IMR-90 (cell line): ENCODE results near the gene DISP2. TPM values are rescaled to one million over a fixed set of nuclear protein-coding genes. Genes with fewer than 3 reads are reported as not detected.

Experiments used
- ATAC-seq: fragments of 200-7000 bp; cut with Tn5 transposase; 2 replicates; pipeline ENCODE4 v1.9.1; 2020; ENCODE audit warnings: low read depth, mild to moderate bottlenecking, moderate library complexity
- Bru-seq: library from RNA; stranded (reverse); fragments of 400-500 nt; gene quantifications from one replicate; lab custom pipeline; 2021; lab: Mats Ljungman, UMichigan
- BruChase-seq, 2 experiments: library from RNA; stranded (reverse); fragments of 400-500 nt; gene quantifications; one replicate each; lab custom pipeline; 2021; lab: Mats Ljungman, UMichigan
- BruUV-seq: library from RNA; stranded (reverse); fragments of 400-500 nt; replicated peaks from 2 replicates; lab custom pipeline; 2021; lab: Mats Ljungman, UMichigan
- CTCF ChIA-PET: fragments of 300-600 bp; formaldehyde crosslinking; extraction: SDS; loops from one replicate; lab custom pipeline; 2021; ENCODE audit warnings: antibody characterized with exemption; lab: Yijun Ruan, JAX
- POLR2A ChIA-PET: fragments of 300-600 bp; sonication (Branson Sonifier 250); formaldehyde crosslinking; loops from one replicate; lab custom pipeline; 2022; ENCODE audit warnings: antibody characterized with exemption; ENCODE audit not compliant: unreplicated experiment; lab: Charles Lee
- DNase-seq: peaks from one replicate; pipeline ENCODE4 v3.0.0; 2013
- H2AFZ ChIP-seq: replicated peaks from 2 replicates; pipeline ENCODE3; 2013; ENCODE audit warnings: low read length, mild to moderate bottlenecking; ENCODE audit not compliant: poor library complexity
- H2AK5ac ChIP-seq: 2 replicates; pipeline ENCODE4 v1.6.1; 2013; ENCODE audit warnings: low read depth, low read length, inconsistent platforms
- H2AK9ac ChIP-seq: replicated peaks from 2 replicates; pipeline ENCODE3; 2013; ENCODE audit warnings: mild to moderate bottlenecking, low read depth, low read length, moderate library complexity; ENCODE audit not compliant: poor library complexity
- H2BK120ac ChIP-seq: 2 replicates; pipeline ENCODE4 v1.6.1; 2013; ENCODE audit warnings: low read depth, low read length, inconsistent platforms
- H2BK15ac ChIP-seq: 3 replicates; pipeline ENCODE4 v1.6.1; 2013; ENCODE audit warnings: low read depth, low read length, inconsistent platforms
- H2BK20ac ChIP-seq: 2 replicates; pipeline ENCODE4 v1.6.1; 2013; ENCODE audit warnings: low read depth, mild to moderate bottlenecking, inconsistent platforms, low read length, moderate library complexity
- H2BK5ac ChIP-seq: 2 replicates; pipeline ENCODE4 v1.6.1; 2013; ENCODE audit warnings: mild to moderate bottlenecking, low read depth, low read length, inconsistent platforms; ENCODE audit not compliant: poor library complexity, severe bottlenecking
- H3K14ac ChIP-seq: replicated peaks from 2 replicates; pipeline ENCODE4 v1.6.1; 2013; ENCODE audit warnings: low read depth, low read length, inconsistent platforms
- H3K18ac ChIP-seq: 2 replicates; pipeline ENCODE4 v1.6.1; 2013; ENCODE audit warnings: low read depth, low read length, control low read depth
- H3K23ac ChIP-seq: 2 replicates; pipeline ENCODE4 v1.6.1; 2013; ENCODE audit warnings: low read depth, low read length, inconsistent platforms
- H3K27ac ChIP-seq: 2 replicates; pipeline ENCODE4 v1.5.1; 2013; ENCODE audit warnings: mild to moderate bottlenecking, control low read depth, low read length; ENCODE audit not compliant: insufficient read depth
- H3K27me3 ChIP-seq: 2 replicates; pipeline ENCODE4 v1.6.1; 2013; ENCODE audit warnings: low read length; ENCODE audit not compliant: control insufficient read depth, insufficient read depth
- H3K36me3 ChIP-seq: 2 replicates; pipeline ENCODE4 v1.6.1; 2013; ENCODE audit warnings: low read length, mixed read lengths; ENCODE audit not compliant: control insufficient read depth, insufficient read depth
- H3K4ac ChIP-seq: 2 replicates; pipeline ENCODE4 v1.6.1; 2013; ENCODE audit warnings: low read depth, low read length, inconsistent platforms
- H3K4me1 ChIP-seq: 2 replicates; pipeline ENCODE4 v1.6.1; 2013; ENCODE audit warnings: low read length, mixed read lengths; ENCODE audit not compliant: control insufficient read depth, insufficient read depth
- H3K4me2 ChIP-seq: 2 replicates; pipeline ENCODE4 v1.6.1; 2013; ENCODE audit warnings: low read depth, mild to moderate bottlenecking, control low read depth, low read length, moderate library complexity
- H3K4me3 ChIP-seq: 2 replicates; pipeline ENCODE4 v1.5.1; 2013; ENCODE audit warnings: low read depth, mild to moderate bottlenecking, control low read depth, low read length, moderate library complexity; ENCODE audit not compliant: insufficient read depth
- H3K56ac ChIP-seq: 2 replicates; pipeline ENCODE4 v1.6.1; 2013; ENCODE audit warnings: low read length, inconsistent platforms; ENCODE audit not compliant: insufficient read depth; ENCODE audit errors: extremely low read depth
- H3K79me1 ChIP-seq, 2 experiments: 2 replicates each; pipeline ENCODE4 v1.6.1; 2013; ENCODE audit warnings: low read length in 2 of 2, inconsistent platforms in 1 of 2, low read depth in 1 of 2
- H3K9ac ChIP-seq: 2 replicates; pipeline ENCODE4 v1.6.1; 2013; ENCODE audit warnings: low read depth, low read length, control low read depth
- H3K9me1 ChIP-seq: 2 replicates; pipeline ENCODE4 v1.6.1; 2013; ENCODE audit warnings: low read length, inconsistent platforms; ENCODE audit not compliant: insufficient read depth
- H3K9me3 ChIP-seq: 2 replicates; pipeline ENCODE4 v1.6.1; 2013; ENCODE audit warnings: low read length; ENCODE audit not compliant: control insufficient read depth, insufficient read depth
- H4K20me1 ChIP-seq: 2 replicates; pipeline ENCODE4 v1.6.1; 2013; ENCODE audit warnings: low read length, inconsistent platforms; ENCODE audit not compliant: insufficient read depth
- H4K5ac ChIP-seq: 2 replicates; pipeline ENCODE4 v1.6.1; 2013; ENCODE audit warnings: mild to moderate bottlenecking, low read depth, low read length, control low read depth
- H4K8ac ChIP-seq, 2 experiments: 2 replicates each; pipeline ENCODE4 v1.6.1; 2013; ENCODE audit warnings: low read depth in 2 of 2, low read length in 2 of 2, control low read depth in 1 of 2, inconsistent platforms in 1 of 2
- H4K91ac ChIP-seq: 2 replicates; pipeline ENCODE4 v1.6.1; 2013; ENCODE audit warnings: low read depth, low read length, inconsistent platforms; ENCODE audit not compliant: insufficient read depth
- CEBPB ChIP-seq: IDR thresholded peaks from 2 replicates; pipeline ENCODE4 v1.6.1; 2012; ENCODE audit warnings: low read depth, low read length, improper control_type of control experiment
- MXI1 ChIP-seq: IDR thresholded peaks from 2 replicates; pipeline ENCODE4 v1.6.1; 2012; ENCODE audit warnings: low read depth, mild to moderate bottlenecking, low read length, moderate library complexity, borderline replicate concordance
- WGBS, 2 experiments: methylation state at CpG; one replicate each; pipeline versions ENCODE4 v1.1.5 to v1.1.7; 2013; ENCODE audit warnings: missing lambda C conversion rate in 2 of 2; ENCODE audit not compliant: insufficient read length in 1 of 2; ENCODE audit errors: extremely low coverage in 2 of 2; 5-methylcytosine and 5-hydroxymethylcytosine counted together
- dilution Hi-C: fragments of 300-500 bp; cut with HindIII; formaldehyde crosslinking; loops from one replicate; pipeline ENCODE4 v1.14.3; 2018; ENCODE audit warnings: low sequenced_read_pairs; ENCODE audit not compliant: unreplicated experiment
- in situ Hi-C: fragments of 300-500 bp; cut with MboI; formaldehyde crosslinking; loops from 3 replicates; pipeline ENCODE4 v1.14.3; 2019; ENCODE audit warnings: low sequenced_read_pairs, inconsistent platforms, mixed read lengths
- intact Hi-C: fragments of 100-400 bp; cut with micrococcal nuclease; formaldehyde crosslinking; loops from 2 replicates; pipeline ENCODE4 v1.10.0; 2022
- long read RNA-seq: library from polyadenylated mRNA; unstranded; transcript quantifications from one replicate; pipeline ENCODE4 v2.0.0, GENCODE V29; 2021; ENCODE audit not compliant: unreplicated experiment
- polyA plus RNA-seq, 3 experiments: library from polyadenylated mRNA; depleted of rRNA; stranded (reverse); fragments of >200 nt; gene quantifications; 2 replicates each; pipeline ENCODE4 v1.2.3, GENCODE V29; 2012; ENCODE audit warnings: low replicate concordance in 1 of 3
- total RNA-seq: library from RNA; depleted of rRNA; stranded (reverse); fragments of >200 nt; gene quantifications from 2 replicates; pipeline ENCODE4 v1.2.3, GENCODE V29; 2012; rRNA removed

The DISP2 gene, protein sequence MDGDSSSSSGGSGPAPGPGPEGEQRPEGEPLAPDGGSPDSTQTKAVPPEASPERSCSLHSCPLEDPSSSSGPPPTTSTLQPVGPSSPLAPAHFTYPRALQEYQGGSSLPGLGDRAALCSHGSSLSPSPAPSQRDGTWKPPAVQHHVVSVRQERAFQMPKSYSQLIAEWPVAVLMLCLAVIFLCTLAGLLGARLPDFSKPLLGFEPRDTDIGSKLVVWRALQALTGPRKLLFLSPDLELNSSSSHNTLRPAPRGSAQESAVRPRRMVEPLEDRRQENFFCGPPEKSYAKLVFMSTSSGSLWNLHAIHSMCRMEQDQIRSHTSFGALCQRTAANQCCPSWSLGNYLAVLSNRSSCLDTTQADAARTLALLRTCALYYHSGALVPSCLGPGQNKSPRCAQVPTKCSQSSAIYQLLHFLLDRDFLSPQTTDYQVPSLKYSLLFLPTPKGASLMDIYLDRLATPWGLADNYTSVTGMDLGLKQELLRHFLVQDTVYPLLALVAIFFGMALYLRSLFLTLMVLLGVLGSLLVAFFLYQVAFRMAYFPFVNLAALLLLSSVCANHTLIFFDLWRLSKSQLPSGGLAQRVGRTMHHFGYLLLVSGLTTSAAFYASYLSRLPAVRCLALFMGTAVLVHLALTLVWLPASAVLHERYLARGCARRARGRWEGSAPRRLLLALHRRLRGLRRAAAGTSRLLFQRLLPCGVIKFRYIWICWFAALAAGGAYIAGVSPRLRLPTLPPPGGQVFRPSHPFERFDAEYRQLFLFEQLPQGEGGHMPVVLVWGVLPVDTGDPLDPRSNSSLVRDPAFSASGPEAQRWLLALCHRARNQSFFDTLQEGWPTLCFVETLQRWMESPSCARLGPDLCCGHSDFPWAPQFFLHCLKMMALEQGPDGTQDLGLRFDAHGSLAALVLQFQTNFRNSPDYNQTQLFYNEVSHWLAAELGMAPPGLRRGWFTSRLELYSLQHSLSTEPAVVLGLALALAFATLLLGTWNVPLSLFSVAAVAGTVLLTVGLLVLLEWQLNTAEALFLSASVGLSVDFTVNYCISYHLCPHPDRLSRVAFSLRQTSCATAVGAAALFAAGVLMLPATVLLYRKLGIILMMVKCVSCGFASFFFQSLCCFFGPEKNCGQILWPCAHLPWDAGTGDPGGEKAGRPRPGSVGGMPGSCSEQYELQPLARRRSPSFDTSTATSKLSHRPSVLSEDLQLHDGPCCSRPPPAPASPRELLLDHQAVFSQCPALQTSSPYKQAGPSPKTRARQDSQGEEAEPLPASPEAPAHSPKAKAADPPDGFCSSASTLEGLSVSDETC (N-terminal part only)
- total RNA-seq (under 0.01 and 0.36 TPM in 2 replicates), polyA plus RNA-seq (2012; rRNA removed) (0.34 and 0.42 TPM in 2 replicates), Bru-seq, nascent RNA (percentile 15 among the genes with signal in this experiment), BruChase-seq, experiment 1, labeled RNA remaining after a 6-hour chase (percentile 23 among the genes with signal in this experiment), BruChase-seq, experiment 2, labeled RNA remaining after a 2-hour chase (percentile 21 among the genes with signal in this experiment)
- polyA plus RNA-seq (2012; cell fraction: cytosol; rRNA removed), result 0.22 and 0.55 TPM in 2 replicates
- 0.41 and 0.76 TPM in 2 replicates for polyA plus RNA-seq (2012; cell fraction: nucleus; rRNA removed; ENCODE audit: low replicate concordance)
- long read RNA-seq, partial matches to known transcripts, result 0 of 2 reads
- long read RNA-seq, other reads (novel, unspliced or antisense), result 2 of 2 reads

DNA sequence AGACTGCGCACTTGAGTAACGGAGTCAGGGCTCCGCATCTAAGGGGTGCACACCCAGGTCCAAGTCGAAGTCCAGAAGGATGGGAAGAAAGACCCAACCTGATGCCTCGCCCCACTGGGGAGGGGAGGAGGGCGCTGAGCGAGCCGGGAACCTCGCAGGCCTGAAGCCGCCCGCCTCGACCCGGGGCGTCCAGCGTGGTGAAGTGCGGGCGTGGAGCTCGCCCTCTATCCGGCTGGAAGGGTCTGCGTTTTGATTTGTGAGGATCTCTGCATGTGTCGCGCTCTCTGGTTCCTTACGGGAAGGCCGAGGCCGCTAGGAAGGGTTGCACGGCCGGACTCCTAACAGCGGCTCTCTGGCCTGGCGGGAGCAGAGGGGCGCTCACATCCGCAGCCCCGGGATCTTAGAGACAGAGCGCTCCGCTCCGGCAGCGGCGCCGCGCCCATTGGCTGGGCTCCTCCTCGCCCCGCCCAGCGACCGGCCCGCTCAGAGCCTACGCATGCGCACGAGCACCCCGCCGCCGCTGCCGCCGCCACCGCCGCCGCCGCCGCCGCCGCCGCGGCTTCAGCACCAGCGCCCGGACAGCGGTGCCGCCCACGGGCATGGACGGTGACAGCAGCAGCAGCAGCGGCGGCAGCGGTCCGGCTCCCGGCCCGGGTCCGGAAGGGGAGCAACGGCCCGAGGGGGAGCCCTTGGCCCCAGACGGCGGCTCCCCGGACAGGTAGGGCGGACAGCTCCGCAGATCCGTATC, at the start of gene DISP2:
DISP2 (plus strand) TSS at position 497 of the 748 bp plus-strand sequence; CDS start at position 600, 103 bp downstream.
- Histone ChIP-seq H3K27ac (no peak within 1 kb of the TSS; the same call in 1 of the 2 replicates), H3K9me1 (no peaks in the 10 kb centered on the region), H3K23ac (peak within 1 kb of the TSS; percentile 79), H4K8ac (peak within 1 kb of the TSS in 1 of 2 experiments; percentile 84; a peak in 1 of 4 replicates), H2AFZ (peak within 1 kb of the TSS; percentile 99), H2BK5ac (no peak within 1 kb of the TSS), H3K4me3 (peak within 1 kb of the TSS; percentile 63), H2BK120ac (no peak within 1 kb of the TSS), H3K4me2 (peak within 1 kb of the TSS; percentile 96), H4K20me1 (no peaks in the 10 kb centered on the region), H2AK5ac (no peak within 1 kb of the TSS), H3K79me1 (no peaks in the 10 kb centered on the region), H3K36me3 (no peaks in the 10 kb centered on the region), H2BK15ac (no peak within 1 kb of the TSS), H3K9me3 (no peaks in the 10 kb centered on the region), H4K91ac (no peak within 1 kb of the TSS), H2AK9ac (peak within 1 kb of the TSS; percentile 45), H3K9ac (no peak within 1 kb of the TSS; the same call in 1 of the 2 replicates), H3K4ac (0 out of 2 replicates have a peak within 1 kb of the TSS, but pooled peaks have one; percentile 43), H4K5ac (no peak within 1 kb of the TSS), H2BK20ac (no peak within 1 kb of the TSS), H3K27me3 (peaks cover 26% of the 10 kb centered on the region), H3K4me1 (peaks cover 6% of the 10 kb centered on the region; the same call in 1 of the 2 replicates), H3K56ac (no peak within 1 kb of the TSS), H3K18ac (no peak within 1 kb of the TSS), H3K14ac (no peak within 1 kb of the TSS)
- intact Hi-C loops, result loop anchor here (2.0 kb wide), 1 partner anchor 17 kb away; the partner anchor contains the start of gene CCDC9B
- ATAC-seq (peak; percentile 96), DNase-seq (peak; percentile 67)
- in situ Hi-C loops, result no loop called here
- TF ChIP-seq MXI1 (peak; percentile 98), CEBPB (no peak)
- WGBS, 2 experiments, result 1% methylated on average over 21 of the region's 82 CpGs; no CpG with 5 or more reads in 1 of the 2 experiments
- dilution Hi-C loops, result no loop called here
- no TSS peak for BruUV-seq
- POLR2A ChIA-PET, result interaction anchor here (0.6 to 0.9 kb wide), 2 partner anchors 16 to 26 kb away, joined by 3 read pairs; no protein-coding TSS in a partner anchor
- CTCF ChIA-PET, result interaction anchor here (1.7 to 4.2 kb wide), 2 partner anchors 11 to 14 kb away, joined by 5 to 15 read pairs; no protein-coding TSS in a partner anchor
